Putamen (tissue), 1 donor: Measurements from ENCODE around the gene TMEM151B.

Experiments
- DNase-seq: peaks from one replicate; pipeline ENCODE4 v3.0.0-alpha.2; 2016; ENCODE audit warnings: low spot score

TMEM151B gene

DNA sequence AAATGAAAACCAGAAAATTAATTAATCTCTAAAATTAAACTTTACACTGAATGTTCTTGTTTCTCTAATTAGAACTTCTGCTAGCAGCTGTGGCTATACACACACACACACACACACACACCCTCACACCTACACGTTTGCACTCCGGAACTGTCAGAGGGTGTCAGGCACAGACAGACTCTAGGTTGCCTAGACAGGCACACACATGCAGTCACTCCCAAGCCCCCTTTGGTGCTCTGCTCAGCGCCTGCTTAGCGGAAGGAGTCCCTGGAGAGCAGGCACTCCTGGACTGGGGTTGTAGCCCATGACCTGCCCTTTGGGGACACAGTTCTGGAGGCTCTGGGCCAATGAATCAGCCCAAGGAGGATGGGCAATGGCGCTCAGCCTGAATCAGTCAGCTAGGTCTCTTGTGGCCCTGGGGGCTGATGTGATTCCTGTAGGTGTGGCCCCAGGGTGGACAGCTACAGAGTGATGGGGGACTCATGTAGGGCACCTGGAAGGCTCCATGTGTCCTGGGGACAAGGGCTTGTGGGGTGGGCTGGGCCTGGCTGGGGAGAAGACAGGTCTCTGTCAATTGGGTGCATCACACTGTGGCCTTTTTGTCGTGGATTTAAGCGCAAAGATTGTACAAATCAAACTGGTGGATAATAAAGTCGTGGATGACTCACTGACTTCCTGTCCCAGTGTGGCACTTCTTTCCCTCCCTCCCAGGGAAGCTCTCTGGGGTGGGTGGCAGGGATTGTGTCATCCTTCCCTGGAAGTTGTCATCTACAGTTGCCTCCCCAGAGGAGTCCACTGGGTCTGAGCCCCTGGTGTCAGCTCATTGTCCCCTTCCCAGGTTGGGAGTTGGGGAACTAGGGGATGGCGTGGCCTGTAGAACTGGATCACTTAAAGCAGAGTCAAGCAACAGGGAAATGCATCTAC is 8.8 kb downstream of the TMEM151B start:
- DNase-seq, result no peak

DNA sequence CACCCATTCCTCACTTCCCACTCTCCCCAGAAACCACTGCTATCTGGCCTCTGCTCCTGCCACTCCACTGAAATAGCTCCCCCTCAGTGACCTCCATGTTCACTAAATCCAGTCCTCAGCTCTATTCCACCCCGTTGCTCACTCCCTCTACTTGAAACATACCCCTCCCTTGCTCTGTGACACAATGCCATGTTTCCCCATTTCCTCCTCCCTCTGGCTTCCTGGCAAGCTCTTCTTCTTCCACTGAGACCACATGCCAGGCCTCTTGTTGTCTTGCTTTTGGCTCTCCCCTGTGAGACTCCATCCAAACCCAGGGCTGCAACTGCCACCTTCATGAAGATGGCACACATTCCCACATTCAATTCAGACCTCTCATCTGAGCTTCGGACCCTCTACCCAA is 13.9 kb downstream of the TMEM151B start:
- DNase-seq, result no peak

DNA sequence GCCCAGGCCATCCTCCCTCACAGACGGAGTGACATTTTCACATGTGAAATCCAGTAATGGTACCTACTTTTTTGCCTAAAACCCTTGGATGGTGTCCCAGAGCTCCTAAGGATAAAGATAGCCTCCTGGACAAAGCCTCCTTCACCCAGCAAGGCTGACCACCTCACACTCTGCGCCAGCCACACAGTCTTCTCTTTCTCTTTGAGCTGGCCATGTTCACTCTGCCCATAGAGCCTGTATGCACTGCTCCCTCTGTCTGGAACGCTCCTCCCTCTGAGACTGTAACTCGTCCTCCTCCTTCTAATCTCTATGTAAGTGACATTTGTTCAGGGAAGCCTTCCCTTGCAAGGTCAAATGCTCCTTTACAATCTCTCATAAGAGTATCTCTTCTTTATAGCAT is 14.6 kb downstream of the TMEM151B start:
- DNase-seq, result no peak

- DNase-seq, result no peak
Observed at GRCh38 chr6:44285552-44286284, 15.5 kb downstream of the TMEM151B start.

DNA sequence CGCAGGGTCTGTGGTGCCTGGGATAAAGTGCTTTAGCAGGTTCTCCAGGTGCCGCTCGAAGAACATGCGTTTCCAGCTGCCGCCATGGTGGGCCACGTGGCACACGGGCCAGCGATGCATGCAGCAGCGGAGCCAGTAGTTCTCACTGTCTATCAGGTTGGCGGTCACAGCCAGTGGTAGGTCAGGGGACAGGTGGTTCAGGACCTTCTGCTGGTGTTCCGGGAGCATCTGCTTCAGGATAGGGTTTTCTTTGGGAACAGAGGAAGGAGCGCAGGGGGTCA is 16.0 kb downstream of the TMEM151B start:
- DNase-seq, result no peak

GRCh38 chr6:44286747-44287146 is 16.5 kb downstream of the TMEM151B start:
- DNase-seq, result no peak

DNA sequence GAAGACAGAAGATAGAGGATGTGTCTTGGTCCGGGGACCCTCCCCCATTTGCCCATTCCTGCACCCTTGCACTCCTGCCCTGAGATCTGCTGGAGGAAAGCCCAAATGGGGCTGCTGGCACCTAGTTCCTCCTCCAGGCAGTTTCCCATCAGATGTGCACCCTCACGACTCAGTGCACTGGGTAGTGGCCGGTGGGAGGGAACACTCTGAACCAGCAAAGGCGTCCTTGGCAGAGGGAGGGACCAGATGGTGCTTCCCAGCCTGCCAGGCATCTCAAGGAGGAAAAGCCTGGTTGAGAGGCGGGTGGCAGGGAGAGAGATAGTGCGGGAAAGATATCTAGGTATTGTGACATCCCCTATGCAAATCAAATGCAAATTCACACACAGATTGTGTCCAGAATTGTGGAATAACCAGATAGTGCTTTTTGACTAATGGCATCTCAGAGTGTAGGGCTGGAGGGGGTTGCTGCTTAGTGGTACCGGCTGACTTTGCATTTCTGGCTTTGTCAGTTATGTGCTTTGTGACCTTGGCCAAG is 19.5 kb downstream of the TMEM151B start:
- no peak for DNase-seq

DNA sequence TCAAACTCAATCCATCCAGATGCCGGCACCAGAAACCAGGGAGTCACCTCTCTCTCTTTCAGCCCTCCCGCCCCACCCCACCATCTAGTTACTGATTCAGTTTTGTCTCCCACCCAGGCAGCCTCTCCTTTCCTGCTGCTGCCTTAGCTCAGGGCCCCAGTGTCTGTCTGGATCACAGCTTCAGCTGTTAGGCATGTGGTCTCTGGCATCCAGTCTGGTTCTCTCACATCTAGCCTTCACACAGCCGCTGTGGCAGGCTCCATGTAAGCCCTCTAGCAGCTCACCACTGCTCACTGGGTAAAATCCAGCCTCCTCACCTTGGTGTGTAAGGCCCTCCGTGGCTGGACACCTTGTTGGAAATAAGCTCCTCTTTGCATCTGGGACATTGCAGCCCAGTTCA is 21.6 kb downstream of the TMEM151B start:
- no peak for DNase-seq

- no peak for DNase-seq
Observed at GRCh38 chr6:44292661-44293365, 22.6 kb downstream of the TMEM151B start.

DNA sequence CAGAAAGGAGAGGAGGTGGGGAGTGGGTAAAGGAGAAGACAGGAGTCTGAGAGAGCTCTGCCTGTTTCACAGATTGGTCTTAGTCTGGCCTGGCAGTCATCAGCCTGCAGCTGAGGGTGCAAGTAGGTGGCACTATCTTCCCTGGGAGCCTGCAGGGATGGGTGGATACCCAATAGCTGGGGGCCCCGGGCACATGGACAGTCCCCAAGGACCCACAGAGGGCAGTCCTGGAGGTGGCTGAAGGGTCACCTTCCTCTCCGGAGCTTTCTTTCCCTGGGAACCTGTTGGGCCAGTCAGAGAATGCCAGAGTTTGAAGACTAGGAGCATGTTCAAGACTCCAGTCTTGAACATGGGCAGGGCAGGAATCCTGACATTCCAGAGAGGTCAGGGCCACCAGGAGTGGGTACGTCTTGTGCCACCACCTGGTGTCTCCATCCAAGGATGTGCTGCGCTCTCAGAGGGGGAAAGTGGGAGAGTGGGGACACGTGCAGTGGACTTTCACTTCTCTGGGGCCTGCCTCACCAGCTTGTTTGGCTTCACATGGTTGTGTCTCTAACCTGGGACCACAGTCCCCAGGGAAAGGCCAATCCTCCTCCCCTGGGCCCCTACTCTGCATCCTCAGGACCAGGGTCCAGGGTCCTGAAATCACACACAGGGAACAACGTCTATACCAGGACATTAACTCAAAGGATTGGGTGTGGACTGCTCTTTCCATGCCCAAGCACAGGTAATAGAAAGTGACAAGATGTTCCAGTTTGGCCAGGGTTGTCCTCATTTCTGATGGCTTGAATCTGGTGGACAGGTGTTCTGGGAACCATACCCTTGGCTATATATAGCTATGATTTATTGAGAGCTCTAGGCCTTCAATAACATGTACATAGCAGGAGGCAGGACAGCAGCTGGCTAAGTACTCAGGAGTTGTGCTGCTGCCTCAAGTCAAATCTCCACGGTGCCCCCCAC is 24.9 kb downstream of the TMEM151B start:
- DNase-seq, result no peak

DNA sequence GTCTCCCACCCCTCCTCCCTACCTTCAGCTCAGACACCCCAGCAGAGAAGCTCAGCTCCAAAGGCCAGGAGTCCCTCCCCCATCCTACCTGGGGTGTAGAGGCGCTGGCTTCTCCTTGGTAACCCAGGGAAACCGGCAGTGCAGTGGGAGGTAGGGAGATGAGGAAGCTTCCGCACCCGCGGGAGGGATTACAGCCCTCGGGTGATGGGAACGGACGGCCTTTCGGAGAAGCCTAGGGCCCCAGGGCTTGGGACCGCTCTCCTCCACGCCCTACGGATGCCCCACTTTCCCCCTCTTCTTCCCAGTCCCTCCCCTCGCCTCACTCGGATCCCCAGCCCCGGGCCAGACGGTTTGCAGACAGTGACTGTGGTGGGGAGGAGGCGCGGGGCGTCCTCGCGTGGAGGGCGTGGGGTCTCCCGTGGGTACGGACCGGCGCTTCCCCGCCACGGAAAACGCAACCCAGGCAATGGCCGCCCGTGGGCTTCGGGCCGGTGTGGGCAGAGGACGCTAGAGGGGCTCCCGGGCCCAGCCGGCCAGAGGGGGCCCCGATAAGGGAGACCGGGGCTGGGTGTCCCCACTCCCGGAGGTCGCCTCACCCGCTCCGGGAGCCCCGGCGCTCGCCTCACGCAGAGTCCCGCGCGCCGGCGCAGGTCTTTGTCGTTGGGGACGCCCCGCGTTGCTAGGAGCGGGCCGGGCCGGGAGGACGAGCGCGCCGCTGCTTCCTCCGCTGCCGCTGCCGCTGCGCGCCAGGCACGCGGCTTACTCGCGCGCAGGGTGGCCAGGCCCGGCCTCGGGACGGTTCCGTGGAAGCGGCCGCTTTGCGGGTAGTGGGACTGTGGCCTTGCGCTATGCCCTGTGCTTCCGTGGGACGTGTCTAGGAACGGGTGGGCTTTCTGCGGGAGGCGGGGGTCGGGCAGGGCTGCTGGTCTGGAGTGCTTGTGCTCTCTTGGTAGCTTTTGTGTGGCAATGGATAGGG is 27.1 kb downstream of the TMEM151B start:
- DNase-seq, result peak; percentile 47

- DNase-seq, result no peak
Observed at GRCh38 chr6:44298055-44298803, 28.0 kb downstream of the TMEM151B start.

- DNase-seq, result no peak
Observed at GRCh38 chr6:44298864-44299263, 28.6 kb downstream of the TMEM151B start.

GRCh38 chr6:44300292-44300823 is 30.1 kb downstream of the TMEM151B start:
- no peak for DNase-seq

DNA sequence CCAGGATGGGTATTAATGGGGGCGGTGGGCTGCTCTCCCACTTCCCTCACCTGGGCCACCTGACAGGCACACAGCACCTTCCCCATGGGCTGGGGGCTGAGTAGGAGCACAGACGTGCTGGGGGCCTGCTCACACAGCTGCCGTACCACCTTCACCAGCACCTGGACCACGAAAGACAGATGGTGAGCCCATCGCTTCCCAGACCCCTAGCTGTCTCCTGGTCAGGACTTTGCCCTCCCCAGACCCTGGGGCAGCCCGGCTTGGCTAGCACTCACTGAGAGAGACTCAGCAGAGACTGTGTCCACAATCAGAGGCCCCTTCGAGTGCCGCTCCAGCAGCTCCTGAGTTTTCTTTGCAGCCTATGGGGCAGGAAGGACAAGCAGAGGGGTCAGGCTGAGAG is 30.9 kb downstream of the TMEM151B start:
- no peak for DNase-seq

DNA sequence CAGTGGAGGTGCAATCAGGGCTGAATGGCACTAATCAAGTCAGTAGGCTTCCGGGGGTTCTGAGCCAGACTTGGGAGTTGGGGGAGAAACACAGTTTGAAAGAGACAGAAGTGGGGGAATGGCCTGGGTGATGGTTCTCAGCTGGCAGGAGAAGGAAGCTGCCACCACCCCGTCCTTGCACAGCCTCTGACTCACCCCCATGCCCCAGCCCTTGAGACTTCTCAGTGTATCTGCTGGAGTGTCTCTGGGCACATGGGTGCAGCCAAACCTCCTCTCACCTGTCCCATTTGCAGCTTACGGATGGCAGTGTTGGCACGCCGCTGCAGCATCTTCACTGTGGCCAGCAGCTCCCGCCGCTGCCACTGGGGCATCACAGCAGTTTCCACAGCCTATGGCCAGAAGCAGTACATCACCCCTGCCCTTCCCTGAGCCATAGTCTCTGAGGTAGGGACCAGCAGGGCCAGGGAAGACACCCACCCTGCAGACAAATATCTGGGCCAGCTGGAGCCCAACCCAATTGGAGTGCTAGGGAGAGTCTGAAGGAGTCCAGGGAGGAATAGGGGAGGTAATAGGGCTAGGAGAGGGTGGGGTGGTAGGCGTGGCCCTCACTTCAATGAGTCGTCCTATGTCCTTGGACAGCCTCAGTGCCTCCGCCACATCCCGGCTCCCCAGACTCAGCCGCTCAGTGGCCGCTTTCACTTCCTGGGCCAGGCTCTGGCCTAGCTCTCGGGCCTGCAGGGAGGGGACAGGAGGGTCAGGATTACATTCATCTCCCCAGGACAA is 31.7 kb downstream of the TMEM151B start:
- DNase-seq, result no peak

DNA sequence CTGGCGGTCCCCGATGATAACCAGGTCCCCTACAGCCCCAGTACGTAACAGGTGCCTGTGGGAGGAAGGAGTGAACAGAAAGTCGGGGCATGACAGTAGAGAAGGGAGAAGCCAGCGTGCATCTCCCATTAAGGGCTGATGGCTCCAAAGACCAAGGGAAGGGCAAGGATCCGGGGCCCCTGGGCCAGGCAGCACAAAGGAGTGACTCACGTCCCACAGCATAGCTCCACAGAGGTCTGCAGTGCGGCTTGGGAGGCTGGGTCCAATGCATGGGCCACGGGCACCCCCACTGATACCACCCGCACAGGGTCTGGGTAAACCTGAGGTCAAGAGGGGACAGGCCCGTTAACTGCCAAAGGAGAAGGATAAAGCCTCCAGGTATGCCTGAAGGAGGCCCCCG is 32.6 kb downstream of the TMEM151B start:
- no peak for DNase-seq

DNA sequence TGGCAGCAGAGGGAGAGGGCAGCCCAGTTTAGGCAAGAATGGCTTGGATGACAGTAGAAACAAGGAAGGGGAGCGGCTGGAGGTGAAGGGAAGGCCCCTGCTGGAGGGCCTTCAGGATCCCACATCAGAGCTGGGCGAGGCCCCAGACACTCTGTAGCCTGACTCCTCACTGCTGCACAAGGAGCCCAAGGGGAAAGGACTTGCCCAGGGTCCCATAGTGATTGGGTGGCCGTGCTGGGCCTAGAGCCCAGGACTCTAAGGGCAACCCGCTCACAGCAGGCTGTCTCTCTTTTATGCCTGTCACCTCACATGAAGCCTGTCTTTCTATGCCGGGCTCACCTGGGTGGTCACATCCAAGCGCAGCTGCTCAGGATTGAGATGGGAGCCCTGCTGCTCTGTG is 33.6 kb downstream of the TMEM151B start:
- no peak for DNase-seq
